IPS-NIHi7 (cell line): Measurements from ENCODE around the gene MAPKAPK2.
"Not testable (repeated sequence)": the region's sequence is repeated elsewhere in the genome, so short reads cannot be mapped to it uniquely, and the experiment has no call there.

Experiments
- DNase-seq: peaks from one replicate; pipeline ENCODE4 v3.0.0; 2012; ENCODE audit warnings: mixed read lengths; ENCODE audit errors: extremely low spot score

The MAPKAPK2 gene

GRCh38 chr1:206744683-206745082 lies 60.0 kb downstream of the MAPKAPK2 start:
- DNase-seq, result no peak

DNA sequence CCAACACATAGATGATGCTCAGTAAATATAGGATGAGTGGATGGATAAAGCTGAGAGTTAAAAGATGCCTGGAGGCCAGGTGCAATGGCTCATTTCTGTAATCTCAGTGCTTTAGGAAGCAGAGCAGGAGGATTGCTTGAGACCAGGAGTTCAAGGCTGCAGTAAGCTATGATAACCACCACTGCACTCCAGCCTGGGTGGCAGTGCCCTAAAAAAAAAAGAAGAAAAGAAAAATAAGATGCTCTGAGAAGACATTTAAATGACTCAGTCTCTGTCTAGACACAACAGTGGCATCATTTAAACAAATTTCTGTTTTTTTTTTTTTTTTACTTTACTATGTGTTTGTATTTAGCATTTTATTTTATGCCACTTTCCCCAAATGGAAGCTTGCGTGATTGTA lies 60.6 kb downstream of the MAPKAPK2 start:
- no peak for DNase-seq

- no peak for DNase-seq
Measured at GRCh38 chr1:206748348-206749030, 63.8 kb downstream of the MAPKAPK2 start.

- no peak for DNase-seq
Measured at GRCh38 chr1:206751891-206752290, 67.2 kb downstream of the MAPKAPK2 start.

DNA sequence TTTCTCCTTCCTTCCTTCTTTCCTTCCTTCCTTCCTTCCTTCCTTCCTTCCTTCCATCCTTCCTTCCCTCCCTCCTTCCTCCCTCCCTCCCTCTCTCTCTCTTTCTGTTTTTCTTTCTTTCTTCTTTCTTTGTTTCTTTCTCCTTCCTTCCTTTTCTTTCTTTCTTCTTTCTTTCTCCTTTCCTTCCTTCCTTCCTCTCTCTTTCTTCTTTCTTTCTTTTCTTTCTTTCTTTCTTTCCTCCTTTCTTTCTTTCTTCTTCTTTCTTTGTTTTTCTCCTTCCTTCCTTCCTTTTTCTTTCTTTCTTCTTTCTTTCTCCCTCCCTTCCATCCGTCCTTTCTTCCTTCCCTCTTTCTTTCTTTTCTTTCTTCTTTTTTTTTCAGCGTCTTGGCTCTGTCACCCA lies 67.8 kb downstream of the MAPKAPK2 start:
- no peak for DNase-seq

DNA sequence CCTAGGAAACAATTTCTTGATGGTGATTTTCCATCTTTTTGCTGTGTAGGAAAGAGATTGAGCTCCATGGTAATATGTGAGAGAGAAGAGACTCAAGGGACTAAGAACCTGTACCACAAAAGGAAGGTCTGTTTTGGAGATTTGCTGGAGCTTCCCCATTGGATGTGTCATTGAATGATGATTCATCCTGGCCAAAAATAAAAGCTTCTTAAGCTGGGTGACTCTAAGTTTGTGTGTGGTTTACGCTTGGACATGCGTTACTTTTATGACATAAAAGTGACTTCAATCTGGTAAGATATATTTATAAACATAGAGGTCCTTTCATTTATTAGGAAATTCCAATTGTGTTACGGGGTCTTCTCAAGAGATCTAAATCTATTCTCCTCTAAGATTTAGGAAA lies 68.4 kb downstream of the MAPKAPK2 start:
- no peak for DNase-seq

DNA sequence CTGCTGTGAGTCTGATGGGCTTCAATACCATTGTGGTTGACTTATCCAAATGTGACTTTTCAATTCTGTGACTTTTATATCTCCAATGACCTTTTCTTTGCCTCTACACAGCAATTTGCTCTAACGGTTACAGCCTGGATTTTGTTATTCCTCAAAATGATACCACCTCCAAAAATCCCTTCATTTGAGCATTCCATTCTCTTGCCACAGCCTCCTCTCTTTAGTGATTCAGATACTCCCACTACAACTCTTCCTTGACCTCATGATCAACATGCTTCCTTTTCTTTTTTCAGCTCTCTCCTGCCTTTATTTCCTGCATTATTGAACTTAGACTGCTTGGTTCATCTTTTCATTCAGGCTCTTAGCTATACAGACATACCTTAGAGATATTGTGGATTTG lies 69.3 kb downstream of the MAPKAPK2 start:
- no peak for DNase-seq

DNA sequence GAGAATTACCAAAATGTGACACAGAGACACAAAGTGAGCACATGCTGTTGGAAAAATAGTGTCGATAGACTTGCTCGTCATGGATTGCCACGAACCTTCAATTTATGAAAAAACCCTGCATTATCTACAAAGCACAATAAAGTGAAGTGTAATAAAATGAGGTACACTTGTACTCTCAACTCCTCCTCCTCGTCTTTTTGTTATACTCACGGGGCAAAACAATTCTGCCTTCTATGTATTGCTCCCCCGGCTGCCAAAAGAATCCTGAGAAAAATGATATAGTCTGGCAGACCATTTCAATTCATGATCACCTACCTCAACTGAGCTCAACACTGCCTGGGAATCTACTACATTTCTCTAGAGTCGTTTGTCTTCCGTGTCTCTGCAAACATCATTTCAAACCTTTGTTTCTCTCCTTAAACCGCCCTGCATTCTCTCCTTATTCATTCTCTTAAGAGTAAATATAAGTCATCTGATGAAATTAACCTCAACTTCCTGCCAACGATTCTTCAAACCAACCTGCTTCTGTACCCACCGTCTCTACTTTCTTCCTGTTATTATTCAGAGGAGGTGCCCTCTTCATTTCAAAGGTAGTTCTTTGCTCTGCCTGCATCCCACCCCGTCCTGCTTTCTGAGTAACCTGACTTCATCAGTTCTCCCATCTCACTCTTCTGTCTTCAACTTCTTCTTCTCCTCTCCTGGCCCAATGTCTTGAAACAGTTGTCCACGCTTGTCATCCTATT lies 73.0 kb downstream of the MAPKAPK2 start:
- no peak for DNase-seq

GRCh38 chr1:206760590-206760989 lies 75.9 kb downstream of the MAPKAPK2 start:
- no peak for DNase-seq

DNA sequence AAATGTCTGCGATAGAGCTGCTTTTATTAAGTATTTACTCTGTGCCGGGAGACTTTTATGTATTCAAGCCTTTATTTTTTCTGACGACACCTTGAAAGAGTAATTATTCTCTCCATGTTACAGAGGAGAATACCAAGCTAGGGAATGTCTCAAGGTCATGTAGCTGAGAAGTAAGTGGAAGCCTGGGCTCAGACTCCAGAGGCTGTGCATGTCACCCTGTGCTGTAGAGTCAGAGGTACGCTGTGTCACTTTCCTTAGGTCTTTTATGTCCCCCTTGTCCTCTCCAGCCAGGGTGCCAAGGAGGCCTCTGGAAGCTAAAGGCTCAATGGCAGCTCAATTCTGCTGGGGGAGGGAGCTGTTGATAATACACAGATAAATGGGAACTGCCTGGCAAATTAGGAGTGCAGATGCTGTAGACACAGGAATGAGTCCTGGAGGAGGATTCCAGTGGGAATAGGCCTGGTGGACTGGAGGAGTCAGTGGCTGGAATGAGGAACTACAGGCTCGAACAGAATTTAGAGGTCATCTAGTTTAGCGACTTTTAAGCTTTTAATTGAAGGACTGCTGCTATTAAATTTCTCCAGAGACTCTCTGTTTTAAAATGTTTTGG lies 76.6 kb downstream of the MAPKAPK2 start:
- DNase-seq, result peak; percentile 48

DNA sequence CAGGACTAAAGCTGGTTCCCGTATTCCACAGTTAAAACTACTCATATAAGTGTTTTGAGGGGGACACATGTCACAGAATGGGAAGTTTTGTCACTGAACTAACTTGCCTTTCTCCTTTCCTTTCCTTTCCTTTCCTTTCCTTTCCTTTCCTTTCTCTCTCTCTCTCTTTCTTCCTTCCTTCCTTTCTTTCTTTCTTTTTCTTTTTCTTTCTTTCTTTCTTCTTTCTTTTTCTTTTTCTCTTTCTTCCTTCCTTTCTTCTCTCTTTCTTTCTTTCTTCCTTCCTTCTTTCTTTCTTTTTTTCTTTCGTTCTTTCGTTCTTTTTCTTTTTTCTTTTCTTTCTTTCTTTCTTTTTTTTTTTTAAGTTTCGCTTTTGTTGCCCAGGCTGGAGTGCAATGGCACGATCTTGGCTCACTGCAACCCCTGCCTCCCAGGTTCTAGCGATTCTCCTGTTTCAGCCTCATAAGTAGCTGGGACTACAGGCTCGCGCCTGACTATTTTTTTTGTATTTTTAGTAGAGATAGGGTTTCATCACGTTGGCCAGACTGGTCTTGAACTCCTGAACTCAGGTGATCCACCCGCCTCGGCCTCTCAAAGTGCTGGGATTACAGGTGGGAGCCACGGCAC lies 78.1 kb downstream of the MAPKAPK2 start:
- DNase-seq, result not testable (repeated sequence)

GRCh38 chr1:206765771-206766170 lies 81.1 kb downstream of the MAPKAPK2 start:
- DNase-seq, result not testable (repeated sequence)

GRCh38 chr1:206766251-206766856 lies 81.6 kb downstream of the MAPKAPK2 start:
- DNase-seq, result no peak

- DNase-seq, result no peak
Measured at GRCh38 chr1:206768472-206769303, 84.0 kb downstream of the MAPKAPK2 start.

DNA sequence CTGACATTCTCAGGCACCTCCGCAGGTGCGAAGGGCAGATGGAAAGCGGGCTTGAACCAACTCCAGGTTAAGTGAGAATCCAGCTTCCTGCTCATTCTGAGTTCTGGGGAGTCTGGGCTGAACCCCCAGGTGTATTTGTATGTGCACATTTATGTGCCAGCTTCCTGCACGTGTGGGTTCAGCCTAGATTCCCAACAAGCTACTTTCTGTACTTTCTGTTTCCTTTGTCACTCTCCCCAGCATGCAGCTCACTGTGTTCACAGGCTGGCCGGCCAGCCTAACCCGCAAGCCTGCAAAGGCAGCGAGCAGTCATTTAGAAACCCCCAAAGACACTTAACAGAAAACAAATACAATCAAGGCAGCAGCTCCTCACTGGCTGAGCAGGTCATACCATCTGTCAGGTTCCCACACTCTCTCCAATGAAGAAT lies 84.6 kb downstream of the MAPKAPK2 start:
- DNase-seq, result no peak

- no peak for DNase-seq
Measured at GRCh38 chr1:206770531-206771337, 86.0 kb downstream of the MAPKAPK2 start, which contains the start of gene IL19. IL19 (plus strand) TSS chr1:206770773; CDS start chr1:206836663, 65,890 bp downstream.

DNA sequence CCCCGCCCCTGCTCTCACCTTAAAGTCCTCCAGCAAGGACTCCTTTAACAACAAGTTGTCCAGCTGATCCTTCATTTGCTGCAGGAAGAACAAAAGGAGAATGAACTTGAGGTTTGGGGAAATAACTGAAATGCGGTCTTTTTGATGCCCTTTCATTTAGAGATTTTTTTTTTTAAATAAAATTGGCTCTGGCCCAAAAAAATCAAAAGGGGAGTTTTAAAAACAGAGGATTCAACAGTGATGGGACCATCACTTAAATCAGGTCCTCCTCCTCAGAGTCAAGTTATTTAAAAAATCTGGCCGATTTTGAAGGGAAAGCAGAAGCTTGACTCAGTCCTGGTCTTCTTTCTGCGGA lies 86.6 kb downstream of the MAPKAPK2 start:
- no peak for DNase-seq

GRCh38 chr1:206772243-206772937 lies 87.7 kb downstream of the MAPKAPK2 start, which contains the start of gene IL10:
IL10 (minus strand) TSS chr1:206772494; CDS start chr1:206772435, 59 bp downstream.
- no peak for DNase-seq

DNA sequence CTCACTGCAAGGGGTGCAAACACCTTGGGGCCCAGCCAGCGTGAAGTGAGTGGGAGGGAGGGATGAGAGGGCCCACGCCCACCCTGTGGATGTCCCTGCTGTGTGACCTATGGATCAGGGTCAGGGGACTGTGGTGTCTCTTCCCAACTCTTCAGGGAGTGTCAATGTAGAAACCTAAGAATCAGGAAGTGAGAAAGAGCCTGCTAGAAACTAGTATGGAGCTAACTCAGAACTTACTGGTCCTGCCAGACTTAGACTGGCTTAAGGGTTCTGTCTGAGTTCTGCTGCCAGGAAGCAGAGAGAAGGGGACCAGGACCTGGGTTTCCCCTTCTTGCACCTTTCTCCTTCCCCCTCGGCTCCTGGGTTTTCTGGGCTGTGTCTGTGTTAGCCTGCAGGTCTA lies 89.4 kb downstream of the MAPKAPK2 start:
- DNase-seq, result no peak
